MCF 10A (cell line): ENCODE data around the gene RPH3AL. TPM values are rescaled to one million over a fixed set of nuclear protein-coding genes. Genes with fewer than 3 reads are reported as not detected.

Experiments
- BruUV-seq: library from RNA; stranded (reverse); fragments of 400-500 nt; replicated peaks from 2 replicates; lab custom pipeline; 2021; lab: Mats Ljungman, UMichigan
- CTCF ChIA-PET: fragments of 300-600 bp; sonication (Branson Sonifier 250); formaldehyde crosslinking; extraction: SDS; loops from one replicate; lab custom pipeline; 2021; ENCODE audit warnings: antibody characterized with exemption, inconsistent platforms; lab: Yijun Ruan, JAX
- POLR2A ChIA-PET: fragments of 300-600, 350-650 bp; sonication (Branson Sonifier 250); formaldehyde crosslinking; extraction: SDS; loops from one replicate; lab custom pipeline; 2020; ENCODE audit warnings: antibody characterized with exemption, inconsistent platforms; lab: Yijun Ruan, JAX
- DNase-seq: peaks from one replicate; pipeline ENCODE4 v3.0.0-alpha.2; 2018; ENCODE audit not compliant: unreplicated experiment
- H3K27ac Mint-ChIP-seq: one replicate; pipeline ENCODE4 v1.8.0; 2022; ENCODE audit warnings: mild to moderate bottlenecking, low read depth, mixed read lengths; ENCODE audit not compliant: unreplicated experiment
- H3K27me3 Mint-ChIP-seq: one replicate; pipeline ENCODE4 v1.8.0; 2022; ENCODE audit warnings: mixed read lengths; ENCODE audit not compliant: insufficient read depth, unreplicated experiment
- H3K36me3 Mint-ChIP-seq: one replicate; pipeline ENCODE4 v1.8.0; 2022; ENCODE audit warnings: mild to moderate bottlenecking, moderate library complexity, mixed read lengths; ENCODE audit not compliant: insufficient read depth, unreplicated experiment
- H3K4me1 Mint-ChIP-seq: one replicate; pipeline ENCODE4 v1.8.0; 2022; ENCODE audit warnings: mixed read lengths; ENCODE audit not compliant: insufficient read depth, unreplicated experiment
- H3K4me3 Mint-ChIP-seq: one replicate; pipeline ENCODE4 v1.8.0; 2022; ENCODE audit warnings: mild to moderate bottlenecking, moderate library complexity, mixed read lengths; ENCODE audit not compliant: unreplicated experiment
- H3K9me3 Mint-ChIP-seq: one replicate; pipeline ENCODE4 v1.8.0; 2022; ENCODE audit warnings: mixed read lengths; ENCODE audit not compliant: unreplicated experiment
- CTCF ChIP-seq: fragments of 200-600 bp; IDR thresholded peaks from one replicate; pipeline ENCODE4 v1.8.0; 2022; ENCODE audit warnings: antibody characterized with exemption, mild to moderate bottlenecking; ENCODE audit not compliant: unreplicated experiment
- intact Hi-C: fragments of 100-400 bp; cut with micrococcal nuclease; formaldehyde crosslinking; loops from 2 replicates; pipeline ENCODE4 v1.14.1; 2022
- total RNA-seq: library from RNA; stranded (reverse); gene quantifications from 2 replicates; pipeline ENCODE4 v1.2.3, GENCODE V29; 2022

Gene RPH3AL
- total RNA-seq, 1 experiment from 2014 or later = 0.89 TPM

- no TSS peak for BruUV-seq
- ChIA-PET CTCF (no interaction called here), POLR2A (no interaction called here)
- DNase-seq = no peak
- Mint-ChIP-seq H3K9me3 (no peaks in the 10 kb centered on the region), H3K36me3 (no peaks in the 10 kb centered on the region), H3K27ac (no peak overlapping the region), H3K4me1 (no peaks in the 10 kb centered on the region), H3K4me3 (no peak overlapping the region), H3K27me3 (no peaks in the 10 kb centered on the region)
- no peak for TF ChIP-seq CTCF
- intact Hi-C loops = no loop called here
Measured at GRCh38 chr17:391850-392249, 39.2 kb upstream of the RPH3AL start.

- no peak for DNase-seq
- no peaks in the 10 kb centered on the region for H3K27me3 Mint-ChIP-seq
- TF ChIP-seq CTCF = no peak
- no TSS peak for BruUV-seq
- H3K27ac Mint-ChIP-seq = no peak overlapping the region
- POLR2A ChIA-PET = no interaction called here
- no peaks in the 10 kb centered on the region for H3K9me3 Mint-ChIP-seq
- H3K36me3 Mint-ChIP-seq = no peaks in the 10 kb centered on the region
- CTCF ChIA-PET = interaction anchor here (0.6 to 0.7 kb wide), 2 partner anchors 406 to 1108 kb away, joined by 3 read pairs; no protein-coding TSS in a partner anchor
- H3K4me1 Mint-ChIP-seq = no peaks in the 10 kb centered on the region
- H3K4me3 Mint-ChIP-seq = no peak overlapping the region
- intact Hi-C loops = no loop called here
Measured at GRCh38 chr17:390025-390424, 37.4 kb upstream of the RPH3AL start.

- POLR2A ChIA-PET = no interaction called here
- TF ChIP-seq CTCF = no peak
- DNase-seq = no peak
- intact Hi-C loops = no loop called here
- H3K27ac Mint-ChIP-seq = no peak overlapping the region
- no peaks in the 10 kb centered on the region for H3K4me1 Mint-ChIP-seq
- CTCF ChIA-PET = interaction anchor here (0.6 kb wide), 1 partner anchor 359 kb away, joined by 4 read pairs; no protein-coding TSS in a partner anchor
- H3K4me3 Mint-ChIP-seq = no peak overlapping the region
- H3K27me3 Mint-ChIP-seq = peaks cover 12% of the 10 kb centered on the region
- BruUV-seq = no TSS peak
- no peaks in the 10 kb centered on the region for H3K9me3 Mint-ChIP-seq
- no peaks in the 10 kb centered on the region for H3K36me3 Mint-ChIP-seq
Measured at GRCh38 chr17:388087-388486, 35.5 kb upstream of the RPH3AL start.

GRCh38 chr17:386141-386876 is 33.7 kb upstream of the RPH3AL start:
- CTCF ChIA-PET = interaction anchor here (0.6 to 2.0 kb wide), 11 partner anchors 9 to 247 kb away, joined by 3 to 15 read pairs (median 4); no protein-coding TSS in a partner anchor
- BruUV-seq = no TSS peak
- peak; percentile 49 for DNase-seq
- H3K27ac Mint-ChIP-seq = no peak overlapping the region
- H3K4me3 Mint-ChIP-seq = peak overlapping the region; percentile 64
- H3K27me3 Mint-ChIP-seq = peaks cover 12% of the 10 kb centered on the region
- TF ChIP-seq CTCF = peak; percentile 70
- no peaks in the 10 kb centered on the region for H3K9me3 Mint-ChIP-seq
- no peaks in the 10 kb centered on the region for H3K4me1 Mint-ChIP-seq
- intact Hi-C loops = loop anchor here (2.0 kb wide), 1 partner anchor 244 kb away; no protein-coding TSS in a partner anchor
- peaks cover 6% of the 10 kb centered on the region for H3K36me3 Mint-ChIP-seq
- POLR2A ChIA-PET = no interaction called here
